GM12878 (cell line): ENCODE results near the gene RNF44.

Experiments used
- CEBPB ChIP-seq, 2 experiments: fragments of 150-350 bp in 1 of 2; IDR thresholded peaks; 2 replicates each; pipeline ENCODE4 v1.6.1; 2012 to 2014; ENCODE audit warnings: low read depth in 2 of 2, low read length in 2 of 2, borderline replicate concordance in 1 of 2, inconsistent platforms in 1 of 2
- CTCF ChIP-seq, 3 experiments: IDR thresholded peaks in 2 of 3; conservative IDR thresholded peaks in 1 of 3; 2 replicates each; pipeline ENCODE4 v1.5.1; 2011; ENCODE audit warnings: low read depth in 3 of 3, low read length in 3 of 3, mild to moderate bottlenecking in 3 of 3, control low read depth in 2 of 3, moderate library complexity in 2 of 3, inconsistent platforms in 1 of 3, mixed read lengths in 1 of 3; ENCODE audit not compliant: control insufficient read depth in 2 of 3, insufficient read depth in 1 of 3; ENCODE audit errors: extremely low read depth in 1 of 3
- IKZF1 ChIP-seq: fragments of 450-650 bp; conservative IDR thresholded peaks from 2 replicates; pipeline ENCODE4 v1.6.1; 2017; ENCODE audit warnings: antibody characterized with exemption, mild to moderate bottlenecking
- MYC ChIP-seq: IDR thresholded peaks from 2 replicates; pipeline ENCODE4 v1.6.1; 2011; ENCODE audit warnings: mild to moderate bottlenecking, low read length, moderate library complexity, inconsistent platforms; ENCODE audit not compliant: insufficient read depth, insufficient replicate concordance, insufficient read length, severe bottlenecking
- POLR2A ChIP-seq: IDR thresholded peaks from 2 replicates; pipeline ENCODE4 v1.6.1; 2011; ENCODE audit warnings: low read depth, mild to moderate bottlenecking, low read length
- POLR2AphosphoS2 ChIP-seq: IDR thresholded peaks from 2 replicates; pipeline ENCODE4 v1.6.1; 2011; ENCODE audit warnings: low read depth, mild to moderate bottlenecking, low read length, improper control_type of control experiment, moderate library complexity
- POLR2AphosphoS5 ChIP-seq: IDR thresholded peaks from 2 replicates; pipeline ENCODE4 v1.6.1; 2011; ENCODE audit warnings: mild to moderate bottlenecking, low read length, inconsistent platforms
- ZBED1 ChIP-seq: IDR thresholded peaks from 2 replicates; pipeline ENCODE4 v1.6.1; 2016; ENCODE audit warnings: borderline replicate concordance
- ZBTB33 ChIP-seq: fragments of 450-650 bp; IDR thresholded peaks from 2 replicates; pipeline ENCODE4 v1.6.1; 2017; ENCODE audit warnings: mild to moderate bottlenecking
- ZNF274 ChIP-seq: IDR thresholded peaks from one replicate; pipeline ENCODE4 v1.8.0; 2011; ENCODE audit not compliant: insufficient read length, insufficient read depth
- TF ChIP-seq, protein P1 (sequence below): IDR thresholded peaks from 2 replicates; pipeline ENCODE4 v1.6.1; 2012; ENCODE audit warnings: low read depth, low read length, improper control_type of control experiment
- TF ChIP-seq, protein P2 (sequence below): IDR thresholded peaks from 2 replicates; pipeline ENCODE4 v1.6.1; 2011; ENCODE audit warnings: low read depth, mild to moderate bottlenecking, low read length, moderate library complexity, borderline replicate concordance; ENCODE audit errors: extremely low read depth
- TF ChIP-seq, protein P3 (sequence below): fragments of 450-650 bp; IDR thresholded peaks from 2 replicates; pipeline ENCODE4 v1.6.1; 2016; ENCODE audit warnings: mild to moderate bottlenecking

- no peak for TF ChIP-seq CTCF (IDR thresholded peaks at IDR 0.05 in 2 of 3, conservative IDR thresholded peaks at IDR 0.05 in 1 of 3; ENCODE audit: control insufficient read depth in 2 of 3, extremely low read depth in 1 of 3, insufficient read depth in 1 of 3, low read depth in 3 of 3, low read length in 3 of 3)
- no peak for TF ChIP-seq POLR2AphosphoS5
- no peak for TF ChIP-seq MYC
- no peak for TF ChIP-seq CEBPB (IDR thresholded peaks at IDR 0.05; ENCODE audit: borderline replicate concordance in 1 of 2, low read depth in 2 of 2, low read length in 2 of 2)
- TF ChIP-seq, protein P1, sequence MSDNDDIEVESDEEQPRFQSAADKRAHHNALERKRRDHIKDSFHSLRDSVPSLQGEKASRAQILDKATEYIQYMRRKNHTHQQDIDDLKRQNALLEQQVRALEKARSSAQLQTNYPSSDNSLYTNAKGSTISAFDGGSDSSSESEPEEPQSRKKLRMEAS: no peak
- no peak for TF ChIP-seq POLR2AphosphoS2
- no peak for TF ChIP-seq ZBED1
- TF ChIP-seq ZNF274: no peak
- TF ChIP-seq, protein P2, sequence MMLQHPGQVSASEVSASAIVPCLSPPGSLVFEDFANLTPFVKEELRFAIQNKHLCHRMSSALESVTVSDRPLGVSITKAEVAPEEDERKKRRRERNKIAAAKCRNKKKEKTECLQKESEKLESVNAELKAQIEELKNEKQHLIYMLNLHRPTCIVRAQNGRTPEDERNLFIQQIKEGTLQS: no peak
- TF ChIP-seq, protein P3, sequence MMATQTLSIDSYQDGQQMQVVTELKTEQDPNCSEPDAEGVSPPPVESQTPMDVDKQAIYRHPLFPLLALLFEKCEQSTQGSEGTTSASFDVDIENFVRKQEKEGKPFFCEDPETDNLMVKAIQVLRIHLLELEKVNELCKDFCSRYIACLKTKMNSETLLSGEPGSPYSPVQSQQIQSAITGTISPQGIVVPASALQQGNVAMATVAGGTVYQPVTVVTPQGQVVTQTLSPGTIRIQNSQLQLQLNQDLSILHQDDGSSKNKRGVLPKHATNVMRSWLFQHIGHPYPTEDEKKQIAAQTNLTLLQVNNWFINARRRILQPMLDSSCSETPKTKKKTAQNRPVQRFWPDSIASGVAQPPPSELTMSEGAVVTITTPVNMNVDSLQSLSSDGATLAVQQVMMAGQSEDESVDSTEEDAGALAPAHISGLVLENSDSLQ: no peak
- no peak for TF ChIP-seq ZBTB33
- TF ChIP-seq IKZF1: no peak
- no peak for TF ChIP-seq POLR2A
Observed at GRCh38 chr5:176549871-176550270, 12.7 kb upstream of the RNF44 start.
